Measurements from ENCODE around the gene NCAPH2.

Gene NCAPH2

DNA sequence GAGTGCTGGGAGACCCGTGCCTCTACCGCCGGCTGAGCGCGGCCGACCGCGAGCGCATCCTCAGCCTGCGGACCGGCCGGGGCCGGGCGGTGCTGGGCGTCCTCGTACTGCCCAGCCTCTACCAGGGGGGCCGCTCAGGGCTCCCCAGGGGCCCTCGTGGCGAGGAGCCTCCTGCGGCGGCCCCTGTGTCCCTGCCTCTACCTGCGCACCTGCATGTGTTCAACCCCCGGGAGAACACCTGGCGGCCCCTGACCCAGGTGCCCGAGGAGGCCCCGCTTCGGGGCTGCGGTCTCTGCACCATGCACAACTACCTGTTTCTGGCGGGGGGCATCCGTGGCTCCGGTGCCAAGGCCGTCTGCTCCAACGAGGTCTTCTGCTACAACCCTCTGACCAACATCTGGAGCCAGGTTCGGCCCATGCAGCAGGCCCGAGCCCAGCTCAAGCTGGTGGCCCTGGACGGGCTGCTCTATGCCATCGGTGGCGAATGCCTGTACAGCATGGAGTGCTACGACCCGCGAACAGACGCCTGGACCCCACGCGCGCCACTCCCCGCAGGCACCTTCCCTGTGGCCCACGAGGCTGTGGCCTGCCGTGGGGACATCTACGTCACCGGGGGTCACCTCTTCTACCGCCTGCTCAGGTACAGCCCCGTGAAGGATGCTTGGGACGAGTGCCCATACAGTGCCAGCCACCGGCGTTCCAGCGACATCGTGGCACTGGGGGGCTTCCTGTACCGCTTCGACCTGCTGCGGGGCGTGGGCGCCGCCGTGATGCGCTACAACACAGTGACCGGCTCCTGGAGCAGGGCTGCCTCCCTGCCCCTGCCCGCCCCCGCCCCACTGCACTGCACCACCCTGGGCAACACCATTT, 41.1 kb downstream of the NCAPH2 start:
- DNase-seq (ENCODE audit: low read depth): no peak

DNA sequence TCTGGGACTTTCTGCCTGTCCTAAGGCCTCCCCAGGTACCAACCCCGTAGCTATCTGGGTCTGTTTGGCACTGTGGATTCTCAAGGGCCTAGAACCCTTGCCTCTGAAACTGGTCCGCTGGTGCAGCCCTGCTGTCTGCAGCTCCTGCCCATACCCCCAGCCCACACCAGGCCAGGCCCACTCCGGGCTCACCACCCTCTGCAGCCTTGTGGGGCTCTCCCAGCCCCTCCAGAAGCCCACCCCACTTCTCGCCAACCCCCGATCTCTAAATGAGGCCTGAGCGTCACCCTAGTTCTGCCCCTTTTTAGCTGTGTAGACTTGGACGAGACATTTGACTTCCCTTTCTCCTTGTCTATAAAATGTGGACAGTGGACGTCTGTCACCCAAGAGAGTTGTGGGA, 42.4 kb downstream of the NCAPH2 start:
- no peak for DNase-seq (ENCODE audit: low read depth)

DNA sequence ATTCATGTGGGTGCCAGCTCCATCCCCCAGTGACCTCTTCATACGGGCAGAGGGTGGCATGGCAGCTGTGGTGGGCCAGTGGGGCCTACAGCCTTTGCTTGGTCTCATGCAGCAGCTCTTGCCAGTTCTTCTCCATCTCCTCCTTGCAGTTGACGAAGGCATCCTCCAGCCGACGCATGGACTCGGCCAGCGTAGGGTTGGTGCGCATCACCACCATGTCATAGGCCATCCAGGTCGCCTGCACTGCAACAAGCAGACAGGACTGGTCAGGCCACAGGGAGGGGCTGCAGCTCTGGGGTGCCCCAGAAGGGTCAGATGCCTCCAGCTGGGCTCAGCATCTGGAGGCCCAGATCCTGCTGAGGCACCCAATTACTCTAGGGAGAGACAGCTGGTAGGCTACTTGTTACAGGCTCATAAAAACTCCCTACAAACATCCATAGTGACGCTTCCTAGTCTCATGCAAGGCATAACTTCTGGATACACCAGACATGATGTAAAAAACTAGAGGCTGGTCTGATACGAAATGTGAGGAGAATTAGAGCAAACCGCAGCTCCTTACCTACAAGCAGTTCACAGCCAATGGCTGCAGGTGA, 43.2 kb downstream of the NCAPH2 start:
- no peak for DNase-seq (ENCODE audit: low read depth)

DNA sequence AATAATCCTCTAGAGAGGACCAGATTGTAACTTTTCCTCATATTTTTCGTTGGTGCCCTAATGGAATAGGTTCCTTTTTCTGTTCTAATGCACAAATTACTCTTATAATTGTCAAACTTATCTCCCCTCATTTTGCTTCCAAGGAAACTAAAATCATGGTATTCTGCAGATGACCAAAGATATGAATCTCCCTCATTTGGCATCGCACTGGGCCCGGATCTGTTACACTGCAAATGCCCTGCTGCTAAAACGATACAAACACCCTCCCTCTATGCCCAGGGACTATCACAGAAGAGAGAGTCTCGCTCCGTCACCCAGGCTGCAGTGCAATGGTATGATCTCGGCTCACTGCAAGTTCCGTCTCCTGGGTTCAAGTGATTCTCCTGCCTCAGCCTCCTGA, 45.3 kb downstream of the NCAPH2 start:
- no peak for DNase-seq (ENCODE audit: low read depth)

DNA sequence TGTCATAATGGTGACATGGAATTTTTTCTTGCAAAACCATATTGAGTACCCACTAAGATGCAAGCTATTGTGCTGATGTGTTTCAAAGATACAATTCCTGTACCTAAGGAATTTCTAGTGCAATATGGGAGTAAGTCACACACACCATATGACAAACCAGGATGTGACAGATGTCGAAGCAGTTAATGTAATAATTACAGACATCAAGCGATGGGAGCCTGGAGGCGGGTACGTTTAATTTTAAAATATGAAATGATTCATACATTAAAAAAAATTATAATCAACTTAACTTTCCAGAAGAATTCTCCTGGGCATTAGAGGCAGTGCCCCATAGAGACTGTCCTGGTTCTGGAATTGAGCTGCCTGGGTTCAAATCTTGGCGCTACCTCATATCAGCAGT, 48.7 kb downstream of the NCAPH2 start:
- no peak for DNase-seq (ENCODE audit: low read depth)

DNA sequence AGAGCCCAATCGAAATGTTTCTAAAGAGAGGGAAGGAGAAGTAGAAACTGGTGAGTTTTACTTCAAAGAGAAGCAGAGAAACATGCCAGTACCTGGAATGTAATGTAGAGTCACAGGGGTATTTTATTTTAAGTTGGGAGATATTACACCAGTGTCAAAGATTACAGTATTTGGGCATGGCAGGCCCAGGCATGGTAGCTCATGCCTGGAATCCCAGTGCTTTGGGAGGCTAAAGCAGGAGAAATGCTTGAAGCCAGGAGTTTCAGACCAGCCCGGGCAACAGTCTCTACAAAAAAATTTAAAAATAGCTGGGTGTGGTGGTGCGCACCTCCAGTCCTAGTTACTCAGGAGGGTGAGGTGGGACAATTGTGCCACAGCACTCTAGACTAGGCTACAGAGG, 52.0 kb downstream of the NCAPH2 start:
- no peak for DNase-seq (ENCODE audit: low read depth)

DNA sequence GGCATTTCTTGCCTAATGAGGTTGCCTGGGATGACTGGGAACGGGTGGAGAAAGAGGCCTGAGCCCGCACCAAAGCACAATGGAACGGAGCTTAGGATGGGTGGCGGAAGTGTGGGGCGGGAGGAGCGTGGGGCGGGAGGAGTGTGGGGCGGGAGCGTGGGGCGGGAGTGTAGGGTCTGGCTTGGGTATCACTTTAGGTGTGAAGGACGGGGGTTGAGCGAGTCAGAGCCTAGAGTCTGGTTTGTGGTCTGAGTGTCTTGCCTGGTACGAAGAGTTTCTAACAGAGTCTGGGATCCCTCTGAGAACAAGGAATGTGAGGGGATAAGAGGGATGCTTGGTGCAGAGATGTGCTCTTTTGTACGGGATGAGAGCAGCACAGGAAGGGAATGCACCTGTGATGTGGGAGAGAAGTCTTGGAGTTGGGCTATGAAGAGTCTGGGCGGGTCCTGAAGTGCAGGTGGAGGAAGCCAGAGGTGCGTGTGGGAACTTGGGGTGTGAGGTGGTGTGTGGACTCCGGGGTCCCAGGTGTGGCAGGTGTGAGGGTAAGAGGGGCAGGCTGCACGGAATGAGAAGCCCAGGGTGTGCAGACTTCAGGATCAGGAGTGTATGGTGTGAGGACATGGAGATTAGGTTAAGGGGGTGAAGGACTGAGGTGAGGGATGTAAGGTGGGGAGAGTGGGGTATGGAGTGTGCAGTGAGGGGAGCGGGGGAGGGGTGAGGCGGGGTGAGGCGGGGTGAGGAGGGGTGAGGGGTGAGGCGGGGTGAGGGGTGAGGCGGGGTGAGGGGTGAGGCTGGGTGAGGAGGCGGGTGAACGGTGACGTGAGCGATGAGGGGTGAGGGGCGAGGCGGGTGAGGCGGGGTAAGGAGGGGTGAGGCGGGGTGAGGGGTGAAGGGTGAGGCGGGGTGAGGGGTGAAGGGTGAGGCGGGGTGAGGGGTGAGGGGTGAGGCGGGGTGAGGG, 53.7 kb downstream of the NCAPH2 start:
- no peak for DNase-seq (ENCODE audit: low read depth)

DNA sequence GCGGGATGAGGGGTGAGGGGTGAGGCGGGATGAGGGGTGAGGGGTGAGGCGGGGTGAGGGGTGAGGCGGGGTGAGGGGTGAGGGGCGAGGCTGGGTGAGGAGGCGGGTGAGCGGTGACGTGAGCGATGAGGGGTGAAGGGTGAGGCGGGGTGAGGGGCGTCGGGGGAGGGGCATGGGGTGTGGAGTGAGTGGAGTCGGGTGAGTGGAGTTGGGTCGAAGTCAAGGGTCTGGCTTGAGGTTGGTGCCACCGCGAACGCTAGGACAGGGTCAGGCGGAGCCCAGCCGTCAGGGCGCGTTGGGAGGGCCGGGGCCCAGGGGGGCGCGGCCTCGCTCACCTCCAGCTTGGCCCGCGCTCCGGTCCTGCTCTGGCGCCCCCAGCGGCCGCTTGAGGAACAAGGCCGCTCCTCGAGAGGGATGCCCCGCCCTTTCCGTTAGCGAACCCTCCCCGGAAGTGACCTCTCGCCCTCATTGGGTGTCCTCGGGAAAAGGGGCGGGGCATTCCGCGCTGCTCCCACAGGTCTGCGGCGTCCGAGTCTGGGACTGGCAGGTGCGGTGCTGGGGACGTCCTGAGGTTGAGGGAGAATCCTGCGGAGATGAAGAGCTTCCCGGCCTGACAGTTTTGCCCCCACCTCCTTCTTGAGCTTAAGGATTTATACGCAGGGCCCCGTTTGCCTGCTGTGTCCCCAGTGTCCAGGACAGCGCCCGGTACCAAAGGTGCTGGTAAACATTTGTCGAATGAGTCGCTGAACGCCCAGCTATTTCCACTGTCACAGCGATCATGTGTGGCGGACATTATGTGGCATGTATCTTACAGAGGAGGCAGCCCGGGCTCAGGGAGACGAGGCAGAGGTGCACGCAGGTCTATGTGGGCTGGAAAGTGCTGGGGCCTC, 54.7 kb downstream of the NCAPH2 start, which contains the start of gene SYCE3:
Gene SYCE3 (minus strand): TSS at position 397 of the 890 bp plus-strand sequence. CDS start 6,514 bp downstream, outside the sequence.
- peak; percentile 79 for DNase-seq (ENCODE audit: low read depth)

DNA sequence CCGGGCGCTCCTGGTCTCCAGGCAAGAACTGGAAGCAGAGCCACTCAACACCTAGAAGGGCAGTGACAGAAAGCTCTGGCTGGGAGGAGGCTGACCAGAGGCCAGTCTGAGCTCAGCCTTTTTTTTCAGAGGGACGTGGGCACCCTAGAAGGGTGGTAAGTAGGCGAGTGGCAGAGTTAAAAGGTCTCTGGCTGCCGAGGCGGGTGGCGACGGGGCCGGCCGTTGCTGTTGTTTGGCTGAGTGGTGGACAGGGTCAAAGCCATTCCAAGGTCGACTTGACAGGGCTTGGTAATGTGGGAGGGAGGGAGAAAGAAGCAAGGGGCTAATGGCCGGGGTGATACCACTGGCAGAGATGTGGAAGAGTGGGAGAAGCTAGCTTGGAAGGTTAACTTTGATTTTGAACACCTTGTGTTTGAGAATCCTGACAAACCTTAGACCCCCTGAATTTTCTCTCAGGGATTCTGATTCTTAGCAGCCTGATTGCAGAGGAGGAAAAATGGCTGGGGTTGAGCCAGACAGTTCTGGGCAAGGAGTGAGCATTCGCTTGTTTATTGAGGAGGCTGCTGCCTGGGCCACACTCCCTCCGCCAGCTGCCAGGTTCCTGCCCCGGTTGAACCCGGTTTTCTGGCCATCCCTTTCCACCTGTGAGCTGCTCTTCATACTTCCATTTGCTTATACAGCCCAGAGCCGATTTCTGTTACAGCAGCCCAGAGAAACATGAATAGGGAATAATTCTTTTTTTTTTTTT, 55.6 kb downstream of the NCAPH2 start:
- no peak for DNase-seq (ENCODE audit: low read depth)

DNA sequence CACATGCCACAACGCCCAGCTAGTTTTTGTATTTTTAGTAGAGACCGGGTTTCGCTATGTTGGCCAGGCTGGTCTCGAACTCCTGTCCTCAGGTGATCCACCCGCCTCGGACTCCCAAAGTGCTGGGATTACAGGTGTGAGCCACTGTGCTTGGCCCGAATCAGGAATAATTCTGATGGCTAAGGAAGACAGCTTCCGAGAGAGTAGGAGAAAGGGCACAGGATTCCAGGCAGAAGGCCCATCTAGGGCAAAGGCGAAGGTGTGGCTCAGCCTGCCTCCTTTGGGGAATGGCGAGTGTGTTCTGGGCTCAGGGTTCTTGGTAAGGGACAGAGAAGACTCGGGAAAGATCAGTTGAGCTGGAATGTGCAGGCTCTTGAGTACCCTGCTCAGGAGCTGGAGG, 56.3 kb downstream of the NCAPH2 start:
- no peak for DNase-seq (ENCODE audit: low read depth)

DNA sequence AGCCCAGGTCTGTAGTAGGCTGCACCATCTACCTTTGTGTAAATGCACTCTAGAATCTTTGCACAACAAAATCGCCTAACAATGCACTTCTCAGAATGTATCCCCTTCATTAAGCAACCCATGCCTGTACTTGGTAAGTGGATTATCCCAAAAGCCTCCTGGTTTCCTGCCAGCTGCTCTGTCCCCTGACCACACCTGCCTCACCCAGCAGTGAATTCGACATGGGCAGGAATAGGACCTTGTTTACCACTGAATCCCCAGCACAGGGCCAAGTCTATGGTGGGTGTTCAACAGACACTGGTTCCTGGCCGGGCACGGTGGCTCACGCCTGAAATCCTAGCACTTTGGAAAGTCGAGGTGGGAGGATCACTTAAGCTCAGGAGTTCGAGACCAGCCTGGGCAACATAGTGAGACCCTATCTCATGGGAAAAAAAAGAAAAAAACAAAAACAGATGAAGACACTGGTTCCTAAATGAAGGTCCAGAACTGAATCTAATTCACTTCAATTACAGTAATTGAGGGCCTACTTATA, 59.8 kb downstream of the NCAPH2 start:
- DNase-seq (ENCODE audit: low read depth): no peak

DNA sequence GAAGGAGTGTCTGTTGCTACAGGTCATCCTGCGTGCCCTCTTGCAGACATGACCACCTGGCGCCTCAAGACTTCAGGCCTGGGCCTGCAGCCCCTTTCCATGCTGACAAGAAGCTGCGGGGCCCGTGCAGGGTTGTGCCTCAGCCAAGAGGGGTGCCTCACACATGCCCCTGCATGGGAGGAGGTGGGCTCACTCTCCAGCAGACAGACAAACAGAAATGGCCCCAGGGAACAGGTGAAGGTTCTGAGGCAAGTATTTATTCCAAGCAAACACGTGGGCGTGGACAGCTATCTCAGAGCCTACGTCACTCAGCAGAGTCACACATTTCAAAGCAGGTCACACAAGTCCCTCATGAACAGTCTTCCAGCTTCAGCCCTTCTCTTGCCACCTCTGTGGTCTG, 60.6 kb downstream of the NCAPH2 start:
- no peak for DNase-seq (ENCODE audit: low read depth)

DNA sequence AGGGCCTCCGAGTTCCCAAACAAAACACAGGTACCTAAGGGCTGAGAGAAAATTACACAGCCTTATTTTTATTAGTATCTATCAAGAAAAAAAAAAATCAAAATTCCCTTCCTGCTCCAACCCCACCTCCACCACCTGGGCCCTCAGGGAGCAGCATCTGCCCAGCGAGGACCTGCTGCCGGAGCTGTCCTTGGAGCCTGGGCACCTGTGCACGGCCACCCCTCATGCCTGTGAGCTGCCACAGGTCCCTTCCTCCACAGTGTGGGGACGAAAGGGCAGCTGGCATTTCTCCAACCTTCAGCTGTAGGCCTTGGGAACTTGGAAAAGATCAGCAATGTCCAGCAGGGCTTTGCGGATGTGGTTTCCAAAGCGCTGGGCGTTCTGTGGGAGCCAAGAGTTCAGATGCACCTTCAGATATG, 61.0 kb downstream of the NCAPH2 start:
- no peak for DNase-seq (ENCODE audit: low read depth)

DNA sequence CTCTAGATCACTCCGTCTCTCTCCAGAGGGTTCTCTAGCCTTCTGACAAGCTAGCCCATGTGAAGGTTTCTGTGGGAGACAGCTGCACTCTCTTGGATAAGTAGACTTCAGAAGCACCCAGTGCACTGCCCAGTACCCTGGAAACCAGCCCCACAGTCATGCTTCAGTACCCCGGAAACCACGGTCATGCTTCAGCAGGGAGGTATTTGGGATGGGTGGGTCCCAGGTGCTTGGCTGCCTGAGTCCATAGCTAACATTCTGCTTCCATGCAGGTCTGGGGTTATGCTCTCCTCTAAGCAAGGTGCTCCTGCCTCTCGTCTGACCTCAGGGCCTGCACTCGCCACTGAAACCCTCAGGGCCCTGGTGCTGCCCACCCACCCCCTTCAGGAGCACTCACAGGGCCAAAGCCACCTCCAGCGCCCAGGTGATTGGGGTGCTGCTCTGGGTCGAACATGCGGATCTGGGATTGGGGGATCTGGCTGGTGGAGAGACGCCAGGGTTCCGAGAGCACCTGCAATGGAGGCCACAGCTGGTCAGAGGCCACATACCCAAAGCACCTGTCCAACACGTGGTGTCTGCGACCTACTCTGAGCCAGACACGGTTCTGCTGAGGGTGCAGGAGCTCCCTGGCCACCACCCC, 62.0 kb downstream of the NCAPH2 start:
- DNase-seq (ENCODE audit: low read depth): no peak

DNA sequence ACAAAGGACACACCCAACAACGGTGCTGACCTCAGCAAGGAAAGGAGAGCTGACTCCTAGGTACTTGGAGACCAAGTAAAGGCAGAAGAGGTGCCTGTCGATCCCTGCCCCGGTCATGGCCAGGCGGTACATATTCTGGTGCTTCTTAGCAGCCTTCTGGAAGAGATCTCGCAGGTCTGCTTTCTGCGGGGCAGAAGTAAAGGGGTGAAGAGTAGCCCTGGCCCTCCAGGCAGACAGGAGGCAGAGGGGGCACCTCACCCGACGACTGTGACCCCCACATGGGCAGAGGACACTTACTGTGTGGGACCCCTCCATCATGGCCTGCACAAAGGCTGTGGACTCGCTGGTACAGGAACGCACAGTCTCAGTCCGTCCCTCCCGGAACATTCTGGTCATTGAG, 62.8 kb downstream of the NCAPH2 start:
- no peak for DNase-seq (ENCODE audit: low read depth)

DNA sequence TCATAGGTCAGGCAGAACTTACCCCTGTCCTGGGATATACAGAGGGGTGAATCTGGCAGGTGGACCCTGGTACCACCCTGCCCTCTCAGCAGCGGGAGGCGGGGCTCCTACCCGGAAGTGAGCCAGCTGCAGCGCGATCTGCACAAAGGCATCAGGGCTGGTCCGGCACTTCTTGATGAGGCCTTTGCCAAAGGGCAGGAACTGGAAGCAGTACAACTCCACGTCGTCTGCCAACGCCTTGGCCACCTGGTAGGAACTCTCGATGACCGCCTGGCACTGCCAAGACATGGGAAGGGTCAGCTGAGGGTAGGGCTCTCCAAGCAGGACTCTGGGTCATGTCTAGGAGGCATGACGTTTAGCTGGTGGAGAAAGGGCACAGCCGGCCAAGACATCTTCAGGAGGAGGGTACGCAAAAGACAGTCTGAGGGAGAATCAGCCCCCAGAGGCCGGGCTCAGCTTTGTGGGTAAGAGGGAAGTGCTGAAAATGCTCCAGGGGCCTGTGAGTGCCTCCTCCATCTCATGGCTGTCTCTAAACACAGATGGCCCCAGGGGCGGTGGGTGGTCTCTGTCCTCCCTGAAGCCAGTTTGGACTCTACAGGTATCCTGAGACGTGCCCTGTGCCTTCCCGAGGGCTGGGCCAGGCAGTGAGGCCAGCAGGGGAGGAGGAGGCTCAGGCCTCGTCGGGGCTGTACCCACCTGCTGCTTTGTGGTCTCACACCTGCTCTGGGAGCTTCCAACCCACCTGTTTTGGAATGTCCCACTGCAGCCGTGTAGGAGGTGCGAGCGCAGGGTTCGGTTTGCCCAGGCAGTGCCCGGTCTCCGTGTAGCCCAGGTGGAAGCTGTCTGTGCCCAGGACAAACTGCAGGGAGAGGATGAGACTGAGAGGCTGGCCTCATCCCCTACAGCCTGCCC, 63.5 kb downstream of the NCAPH2 start:
- no peak for DNase-seq (ENCODE audit: low read depth)

DNA sequence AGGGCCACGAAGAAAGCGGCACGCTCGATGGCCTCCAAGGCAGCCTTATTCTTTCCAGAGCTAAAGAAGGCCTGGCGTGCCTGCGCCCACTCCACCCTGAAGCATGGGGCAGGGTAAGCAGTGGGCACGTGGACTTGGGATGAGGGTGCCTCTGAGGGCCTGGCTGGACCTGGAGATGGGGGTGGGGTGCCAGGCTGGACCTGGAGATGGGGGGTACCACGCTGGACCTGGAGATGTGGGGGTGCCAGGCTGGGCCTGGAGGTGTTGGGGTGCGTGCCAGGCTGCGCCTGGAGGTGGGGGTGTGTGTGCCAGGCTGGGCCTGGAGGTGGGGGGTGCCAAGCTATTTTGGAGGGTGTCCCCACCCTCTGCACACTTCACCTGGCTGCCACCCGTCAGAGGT, 64.9 kb downstream of the NCAPH2 start:
- no peak for DNase-seq (ENCODE audit: low read depth)

DNA sequence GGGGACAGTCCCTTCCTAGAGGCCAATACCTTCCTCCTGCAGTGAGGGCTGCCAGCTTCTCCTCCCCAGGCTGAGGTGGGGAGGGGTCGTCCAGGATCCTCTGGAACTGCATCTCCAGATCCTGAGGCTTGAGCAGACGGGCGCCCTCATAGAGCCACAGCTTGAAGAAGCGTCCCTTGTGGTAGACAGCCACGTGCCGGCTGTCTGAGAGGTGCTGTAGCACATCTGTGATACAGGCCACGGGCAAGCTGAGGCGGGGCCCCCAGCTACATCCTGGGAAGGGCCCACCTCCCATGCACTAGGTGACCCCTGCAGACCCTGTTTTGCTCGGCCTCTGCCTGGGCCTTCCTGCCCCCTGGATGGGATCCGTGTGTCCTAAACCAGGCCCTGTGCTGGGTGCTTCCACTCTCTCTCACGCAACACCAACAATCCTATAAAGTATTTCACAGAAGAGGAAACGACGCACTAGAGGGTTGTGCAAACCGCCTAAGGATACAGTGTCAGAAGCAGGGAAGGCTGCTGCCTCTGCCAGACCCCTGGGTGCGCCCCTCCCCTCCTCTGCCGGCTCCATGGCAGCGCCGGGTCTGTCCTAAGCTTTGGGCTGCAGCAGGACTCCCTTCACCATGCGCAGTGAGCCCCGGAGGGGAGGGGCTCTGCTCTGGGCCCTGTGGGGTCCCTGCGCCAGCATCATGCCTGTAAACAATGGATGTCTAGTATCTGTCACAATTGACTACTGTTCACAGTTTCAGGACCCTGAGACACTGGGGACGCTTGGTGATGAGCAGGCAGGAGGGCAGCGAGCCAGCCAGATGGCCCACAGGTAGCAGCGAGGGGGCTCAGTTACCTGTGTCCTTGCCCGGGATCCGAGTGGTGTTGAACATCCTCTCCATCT, 65.7 kb downstream of the NCAPH2 start:
- no peak for DNase-seq (ENCODE audit: low read depth)

Data from fibroblast of the conjunctiva (primary cell).